Measurements from ENCODE around the gene DNAAF8.

Gene DNAAF8

DNA sequence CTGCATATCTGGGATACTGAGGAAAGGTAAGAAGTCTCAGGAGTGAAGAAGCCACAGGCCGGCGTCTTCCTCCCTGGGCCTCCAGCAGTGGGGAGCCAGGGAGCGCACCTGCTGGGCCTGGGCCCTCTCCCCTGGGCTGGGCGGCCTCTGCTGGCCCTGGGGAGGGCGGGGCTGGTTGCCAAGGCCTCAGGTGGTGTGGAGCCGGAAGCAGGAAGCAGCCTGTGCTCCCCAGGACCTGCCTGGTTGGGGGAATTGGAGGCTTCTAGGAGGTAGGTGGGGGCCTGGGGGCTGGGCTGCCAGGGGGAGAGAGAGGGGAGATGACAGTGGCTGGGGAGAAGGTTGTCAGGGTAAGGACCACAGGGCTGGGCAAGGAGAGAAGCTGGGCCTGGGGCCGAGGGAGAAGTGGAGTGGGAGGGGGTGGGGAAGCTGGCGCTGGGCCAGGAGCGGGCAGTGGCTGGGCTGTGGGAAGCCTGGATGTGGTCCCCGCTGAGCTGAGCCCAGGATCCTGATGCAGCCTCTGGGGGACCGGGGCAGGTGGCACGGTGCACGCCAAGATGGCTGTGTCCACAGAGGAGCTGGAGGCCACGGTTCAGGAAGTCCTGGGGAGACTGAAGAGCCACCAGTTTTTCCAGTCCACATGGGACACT is 61.0 kb downstream of the DNAAF8 start, which contains the start of gene SMIM22:
Gene SMIM22, plus strand, starts transcription at position 189 of the 647 bp plus-strand sequence. Its CDS starts 366 bp downstream, at position 555.
- no peak for DNase-seq (ENCODE audit: extremely low spot score)
- POLR2A ChIA-PET = no interaction called here
- TF ChIP-seq CTCF (IDR thresholded peaks at IDR 0.05; ENCODE audit: control extremely low read depth, extremely low read depth, low read depth, missing control alignments) = no peak
- CTCF ChIA-PET = interaction anchor here (1.1 kb wide), 1 partner anchor 161 kb away, joined by 3 read pairs; no protein-coding TSS in a partner anchor

GRCh38 chr16:4795828-4796572 is 61.7 kb downstream of the DNAAF8 start:
- DNase-seq (ENCODE audit: extremely low spot score) = no peak
- POLR2A ChIA-PET = no interaction called here
- no peak for TF ChIP-seq CTCF (IDR thresholded peaks at IDR 0.05; ENCODE audit: control extremely low read depth, extremely low read depth, low read depth, missing control alignments)
- CTCF ChIA-PET = interaction anchor here (1.1 to 1.4 kb wide), 3 partner anchors 8 to 161 kb away, joined by 3 to 4 read pairs (median 3); partner anchors contain the start of gene SEPTIN12

DNA sequence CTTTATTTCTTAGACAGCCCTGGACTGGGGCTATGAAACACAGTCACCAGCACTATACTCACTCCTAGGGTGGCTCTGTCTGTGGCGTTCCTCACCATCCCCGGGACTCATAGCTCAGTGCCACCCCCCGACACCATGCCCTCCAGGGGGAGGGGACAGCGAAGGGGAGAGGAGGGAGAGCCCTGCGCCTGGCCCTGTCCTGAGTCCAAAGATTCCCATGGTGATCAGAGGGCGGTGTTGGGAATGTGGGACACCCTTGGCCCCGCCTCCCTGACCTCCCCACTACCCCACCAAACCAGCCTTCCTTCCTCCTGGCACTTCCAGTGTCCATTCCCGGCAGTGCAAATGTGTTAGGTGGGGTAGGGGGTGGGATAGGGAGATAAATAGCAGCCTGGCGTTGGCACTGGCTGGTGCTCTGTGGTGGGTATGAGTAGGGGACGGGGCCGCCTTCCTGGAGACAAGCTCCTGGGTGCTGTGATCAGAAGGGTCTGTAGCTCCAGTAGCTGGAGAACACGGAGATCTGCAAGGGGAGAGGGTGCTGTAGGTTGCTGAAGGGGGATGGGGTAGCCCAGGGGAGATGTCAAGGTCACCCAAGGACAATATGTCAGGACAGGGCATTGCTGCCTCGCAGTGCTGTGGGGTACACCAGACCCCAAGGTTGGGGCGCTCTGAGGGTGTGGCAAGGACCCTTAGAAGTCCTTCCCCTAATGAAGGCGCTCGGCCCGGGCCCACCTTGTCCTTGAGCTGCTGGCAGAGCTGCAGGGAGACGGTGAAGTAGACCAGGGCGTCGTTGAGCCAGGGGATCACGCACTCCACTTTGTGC is 62.9 kb downstream of the DNAAF8 start:
- ChIA-PET POLR2A (no interaction called here), CTCF (interaction anchor here (1.3 to 1.5 kb wide), 3 partner anchors 10 to 173 kb away, joined by 3 to 4 read pairs (median 4); partner anchors contain the start of genes MGRN1 and SEPTIN12)
- DNase-seq (ENCODE audit: extremely low spot score) = no peak
- no peak for TF ChIP-seq CTCF (IDR thresholded peaks at IDR 0.05; ENCODE audit: control extremely low read depth, extremely low read depth, low read depth, missing control alignments)

- no peak for TF ChIP-seq CTCF (IDR thresholded peaks at IDR 0.05; ENCODE audit: control extremely low read depth, extremely low read depth, low read depth, missing control alignments)
- no peak for DNase-seq (ENCODE audit: extremely low spot score)
- ChIA-PET CTCF (interaction anchor here (1.4 to 1.5 kb wide), 2 partner anchors 10 to 174 kb away, joined by 3 to 4 read pairs; partner anchors contain the start of genes MGRN1 and SEPTIN12), POLR2A (no interaction called here)
Observed at GRCh38 chr16:4797805-4798252, 63.5 kb downstream of the DNAAF8 start.

GRCh38 chr16:4798456-4798855 is 64.1 kb downstream of the DNAAF8 start:
- no peak for TF ChIP-seq CTCF (IDR thresholded peaks at IDR 0.05; ENCODE audit: control extremely low read depth, extremely low read depth, low read depth, missing control alignments)
- DNase-seq (ENCODE audit: extremely low spot score) = no peak
- CTCF ChIA-PET = interaction anchor here (1.5 kb wide), 1 partner anchor 175 kb away, joined by 4 read pairs; the partner anchor contains the start of gene MGRN1
- POLR2A ChIA-PET = no interaction called here

All from GM10248 (cell line).